Prostate gland (tissue), 2 donors: ENCODE measurements around the gene ASB13.

Experiments used
- POLR2A ChIP-seq: fragments of 450-650 bp; IDR thresholded peaks from one replicate; pipeline ENCODE4 v1.6.1; 2016; ENCODE audit warnings: antibody characterized with exemption, mild to moderate bottlenecking
- POLR2AphosphoS5 ChIP-seq: sonication (generic); formaldehyde crosslinking; IDR thresholded peaks from one replicate; pipeline ENCODE4 v1.6.1; 2017; ENCODE audit warnings: antibody characterized with exemption
- TF ChIP-seq, protein P1 (sequence below), 4 experiments: fragments of 200-600 bp in 2 of 4; fragments of 450-650 bp in 2 of 4; sonication (generic) in 2 of 4; IDR thresholded peaks; 1 replicate in 3 of 4; 2 replicates in 1 of 4; pipeline ENCODE4 v1.5.1; 2016 to 2019; ENCODE audit warnings: antibody characterized with exemption in 4 of 4, mild to moderate bottlenecking in 2 of 4, moderate library complexity in 2 of 4

DNA sequence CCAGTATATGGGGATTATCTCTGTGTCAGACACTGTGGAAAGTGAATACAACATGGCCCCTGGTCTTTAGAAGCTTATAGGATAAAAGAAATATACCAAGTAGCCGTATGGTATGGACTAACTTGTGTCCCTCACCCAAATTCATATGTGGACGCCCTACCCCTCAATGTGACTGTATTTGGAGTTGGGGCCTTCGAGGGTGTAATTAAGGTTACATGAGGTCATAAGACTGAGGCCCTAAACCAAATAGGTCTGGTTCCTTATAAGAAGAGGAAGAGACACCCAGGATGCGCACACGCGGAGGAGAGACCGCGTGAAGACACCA is 36.3 kb downstream of the ASB13 start:
- TF ChIP-seq, protein P1, sequence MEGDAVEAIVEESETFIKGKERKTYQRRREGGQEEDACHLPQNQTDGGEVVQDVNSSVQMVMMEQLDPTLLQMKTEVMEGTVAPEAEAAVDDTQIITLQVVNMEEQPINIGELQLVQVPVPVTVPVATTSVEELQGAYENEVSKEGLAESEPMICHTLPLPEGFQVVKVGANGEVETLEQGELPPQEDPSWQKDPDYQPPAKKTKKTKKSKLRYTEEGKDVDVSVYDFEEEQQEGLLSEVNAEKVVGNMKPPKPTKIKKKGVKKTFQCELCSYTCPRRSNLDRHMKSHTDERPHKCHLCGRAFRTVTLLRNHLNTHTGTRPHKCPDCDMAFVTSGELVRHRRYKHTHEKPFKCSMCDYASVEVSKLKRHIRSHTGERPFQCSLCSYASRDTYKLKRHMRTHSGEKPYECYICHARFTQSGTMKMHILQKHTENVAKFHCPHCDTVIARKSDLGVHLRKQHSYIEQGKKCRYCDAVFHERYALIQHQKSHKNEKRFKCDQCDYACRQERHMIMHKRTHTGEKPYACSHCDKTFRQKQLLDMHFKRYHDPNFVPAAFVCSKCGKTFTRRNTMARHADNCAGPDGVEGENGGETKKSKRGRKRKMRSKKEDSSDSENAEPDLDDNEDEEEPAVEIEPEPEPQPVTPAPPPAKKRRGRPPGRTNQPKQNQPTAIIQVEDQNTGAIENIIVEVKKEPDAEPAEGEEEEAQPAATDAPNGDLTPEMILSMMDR (IDR thresholded peaks at IDR 0.05): no peak
- no peak for TF ChIP-seq POLR2A
- TF ChIP-seq POLR2AphosphoS5: no peak
